IPS-18a (cell line): Measurements from ENCODE around the gene PSMD13.
A peak's percentile ranks its signal among the peaks of the same experiment; 100 is the strongest.
"Not testable (repeated sequence)": the region's sequence is repeated elsewhere in the genome, so short reads cannot be mapped to it uniquely, and the experiment has no call there.

Source experiments
- H3K27ac ChIP-seq: one replicate; pipeline ENCODE4 v1.5.1; 2013; ENCODE audit warnings: low read length
- H3K27me3 ChIP-seq: one replicate; pipeline ENCODE4 v1.6.1; 2013; ENCODE audit warnings: mild to moderate bottlenecking, low read length; ENCODE audit not compliant: control insufficient read depth, insufficient read depth
- H3K36me3 ChIP-seq: one replicate; pipeline ENCODE4 v1.6.1; 2013; ENCODE audit warnings: low read depth, low read length; ENCODE audit not compliant: control insufficient read depth
- H3K4me1 ChIP-seq: one replicate; pipeline ENCODE4 v1.6.1; 2013; ENCODE audit warnings: low read depth, low read length; ENCODE audit not compliant: control insufficient read depth
- H3K4me3 ChIP-seq: one replicate; pipeline ENCODE4 v1.5.1; 2013; ENCODE audit warnings: low read length
- H3K9ac ChIP-seq: one replicate; pipeline ENCODE4 v1.6.1; 2013; ENCODE audit warnings: mild to moderate bottlenecking, low read length, moderate library complexity
- H3K9me3 ChIP-seq: one replicate; pipeline ENCODE4 v1.6.1; 2013; ENCODE audit warnings: low read depth, low read length; ENCODE audit not compliant: control insufficient read depth

Gene PSMD13

GRCh38 chr11:238346-238745 is 1.6 kb downstream of the PSMD13 start:
- Histone ChIP-seq H3K4me3 (peak overlapping the region; percentile 97), H3K36me3 (peaks cover 11% of the 10 kb centered on the region), H3K4me1 (peaks cover 12% of the 10 kb centered on the region)
- H3K9me3 ChIP-seq, H3K9ac ChIP-seq, H3K27me3 ChIP-seq, H3K27ac ChIP-seq: not testable (repeated sequence)

- Histone ChIP-seq H3K9me3 (no peaks in the 10 kb centered on the region), H3K27me3 (no peaks in the 10 kb centered on the region), H3K9ac (no peak overlapping the region), H3K4me1 (peaks cover 10% of the 10 kb centered on the region), H3K36me3 (peaks cover 30% of the 10 kb centered on the region), H3K27ac (no peak overlapping the region), H3K4me3 (no peak overlapping the region)
These were observed 3.5 kb downstream of the PSMD13 start for GRCh38 chr11:240315-240714.

- no peaks in the 10 kb centered on the region for H3K9me3 ChIP-seq
- no peaks in the 10 kb centered on the region for H3K27me3 ChIP-seq
- no peak overlapping the region for H3K9ac ChIP-seq
- H3K4me1 ChIP-seq: peaks cover 7% of the 10 kb centered on the region
- H3K4me3 ChIP-seq: no peak overlapping the region
- H3K27ac ChIP-seq: no peak overlapping the region
- H3K36me3 ChIP-seq: peaks cover 44% of the 10 kb centered on the region
These were observed 4.9 kb downstream of the PSMD13 start for GRCh38 chr11:241634-242033.

GRCh38 chr11:244376-244775 is 7.6 kb downstream of the PSMD13 start:
- Histone ChIP-seq H3K27ac (no peak overlapping the region), H3K9me3 (no peaks in the 10 kb centered on the region), H3K4me1 (no peaks in the 10 kb centered on the region), H3K9ac (no peak overlapping the region), H3K27me3 (no peaks in the 10 kb centered on the region), H3K36me3 (peaks cover 69% of the 10 kb centered on the region), H3K4me3 (no peak overlapping the region)

- no peak overlapping the region for H3K4me3 ChIP-seq
- H3K36me3 ChIP-seq: peaks cover 80% of the 10 kb centered on the region
- H3K9me3 ChIP-seq: no peaks in the 10 kb centered on the region
- no peak overlapping the region for H3K27ac ChIP-seq
- H3K27me3 ChIP-seq: no peaks in the 10 kb centered on the region
- H3K4me1 ChIP-seq: peaks cover 3% of the 10 kb centered on the region
- H3K9ac ChIP-seq: no peak overlapping the region
These were observed 12.3 kb downstream of the PSMD13 start for GRCh38 chr11:249062-249461.

GRCh38 chr11:250274-250673 is 13.5 kb downstream of the PSMD13 start:
- H3K9me3 ChIP-seq: no peaks in the 10 kb centered on the region
- no peak overlapping the region for H3K4me3 ChIP-seq
- H3K4me1 ChIP-seq: peaks cover 3% of the 10 kb centered on the region
- H3K9ac ChIP-seq: no peak overlapping the region
- H3K27ac ChIP-seq: no peak overlapping the region
- H3K36me3 ChIP-seq: peaks cover 68% of the 10 kb centered on the region
- no peaks in the 10 kb centered on the region for H3K27me3 ChIP-seq

GRCh38 chr11:250740-251299 is 14.0 kb downstream of the PSMD13 start:
- no peak overlapping the region for H3K9ac ChIP-seq
- H3K27me3 ChIP-seq: no peaks in the 10 kb centered on the region
- H3K9me3 ChIP-seq: no peaks in the 10 kb centered on the region
- peaks cover 3% of the 10 kb centered on the region for H3K4me1 ChIP-seq
- H3K4me3 ChIP-seq: no peak overlapping the region
- peaks cover 63% of the 10 kb centered on the region for H3K36me3 ChIP-seq
- H3K27ac ChIP-seq: no peak overlapping the region

GRCh38 chr11:251550-251949 is 14.8 kb downstream of the PSMD13 start:
- Histone ChIP-seq H3K36me3 (peaks cover 56% of the 10 kb centered on the region), H3K27ac (no peak overlapping the region), H3K9ac (no peak overlapping the region), H3K4me3 (no peak overlapping the region), H3K4me1 (peaks cover 3% of the 10 kb centered on the region), H3K9me3 (no peaks in the 10 kb centered on the region), H3K27me3 (no peaks in the 10 kb centered on the region)

GRCh38 chr11:252666-253065 is 15.9 kb downstream of the PSMD13 start:
- H3K9me3 ChIP-seq: no peaks in the 10 kb centered on the region
- peaks cover 45% of the 10 kb centered on the region for H3K36me3 ChIP-seq
- no peak overlapping the region for H3K27ac ChIP-seq
- peaks cover 3% of the 10 kb centered on the region for H3K4me1 ChIP-seq
- no peak overlapping the region for H3K9ac ChIP-seq
- H3K4me3 ChIP-seq: no peak overlapping the region
- H3K27me3 ChIP-seq: no peaks in the 10 kb centered on the region

GRCh38 chr11:253160-253885 is 16.5 kb downstream of the PSMD13 start:
- no peak overlapping the region for H3K9ac ChIP-seq
- H3K27me3 ChIP-seq: no peaks in the 10 kb centered on the region
- H3K4me1 ChIP-seq: peaks cover 3% of the 10 kb centered on the region
- no peaks in the 10 kb centered on the region for H3K9me3 ChIP-seq
- no peak overlapping the region for H3K27ac ChIP-seq
- H3K36me3 ChIP-seq: peaks cover 39% of the 10 kb centered on the region
- no peak overlapping the region for H3K4me3 ChIP-seq

GRCh38 chr11:253886-254270 is 17.1 kb downstream of the PSMD13 start:
- Histone ChIP-seq H3K27ac (no peak overlapping the region), H3K36me3 (peaks cover 33% of the 10 kb centered on the region), H3K9ac (no peak overlapping the region), H3K4me3 (no peak overlapping the region), H3K4me1 (peaks cover 3% of the 10 kb centered on the region), H3K9me3 (no peaks in the 10 kb centered on the region), H3K27me3 (no peaks in the 10 kb centered on the region)

GRCh38 chr11:255176-255575 is 18.4 kb downstream of the PSMD13 start:
- Histone ChIP-seq H3K27ac (no peak overlapping the region), H3K9ac (no peak overlapping the region), H3K4me1 (peaks cover 3% of the 10 kb centered on the region), H3K9me3 (no peaks in the 10 kb centered on the region), H3K27me3 (no peaks in the 10 kb centered on the region), H3K4me3 (no peak overlapping the region), H3K36me3 (peaks cover 29% of the 10 kb centered on the region)
